Measurements from ENCODE around the gene ATXN10. TPM values are rescaled to one million over a fixed set of nuclear protein-coding genes. Genes with fewer than 3 reads are reported as not detected.

The ATXN10 gene
- total RNA-seq, 6 donors from 2014 or later = 90.2 to 137 (median 110) TPM

DNA sequence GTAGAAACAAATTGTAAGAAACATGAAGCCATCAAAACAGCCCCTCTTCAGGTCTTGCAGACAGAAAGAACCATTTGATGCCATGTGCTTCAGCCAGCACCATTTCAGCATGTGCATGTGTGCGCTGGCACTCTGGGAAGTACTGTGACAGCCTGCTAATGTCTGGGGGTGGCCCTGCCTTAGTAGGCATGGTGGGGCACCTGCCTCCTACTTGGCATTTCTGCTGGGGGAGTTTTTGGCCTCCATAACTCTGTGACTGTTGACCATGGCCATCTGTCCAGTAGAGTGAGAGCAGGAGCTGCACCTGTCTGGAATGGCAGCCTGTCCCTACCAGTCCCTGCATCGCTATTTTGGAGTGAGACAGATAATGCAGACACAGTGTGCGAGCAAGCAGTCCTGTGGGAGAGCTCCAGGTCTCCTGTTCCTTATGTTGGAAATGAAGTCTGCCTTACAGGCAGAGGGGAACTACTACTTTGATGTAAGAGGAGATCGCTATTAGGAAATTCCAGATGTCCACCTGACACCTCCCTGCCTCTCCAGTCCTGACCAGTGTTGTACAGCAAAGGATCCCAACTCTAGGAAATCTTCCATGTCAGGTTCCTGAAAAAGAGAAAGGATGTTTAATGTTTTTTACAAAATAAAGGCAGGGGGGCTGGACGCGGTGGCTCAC, 102.5 kb downstream of the ATXN10 start:
- Histone ChIP-seq H3K9me3 (no peaks in the 10 kb centered on the region), H3K27ac (no peak overlapping the region), H3K4me3 (no peak overlapping the region), H3K27me3 (no peaks in the 10 kb centered on the region), H3K36me3 (peaks cover 0 to 5% (median 0%) of the 10 kb centered on the region in 4 donors), H3K4me1 (peaks cover 0 to 3% (median 0%) of the 10 kb centered on the region in 4 donors)
- ATAC-seq (ENCODE audit: low FRiP score in 2 of 2) (no peak), DNase-seq (no peak)
- TF ChIP-seq EP300 (IDR thresholded peaks at IDR 0.05) (no peak), POLR2A (IDR thresholded peaks at IDR 0.05) (no peak), POLR2AphosphoS5 (IDR thresholded peaks at IDR 0.05) (no peak), CTCF (IDR thresholded peaks at IDR 0.05) (no peak)
- 98% methylated on average over 6 of the region's 6 CpGs for WGBS, 2 donors

DNA sequence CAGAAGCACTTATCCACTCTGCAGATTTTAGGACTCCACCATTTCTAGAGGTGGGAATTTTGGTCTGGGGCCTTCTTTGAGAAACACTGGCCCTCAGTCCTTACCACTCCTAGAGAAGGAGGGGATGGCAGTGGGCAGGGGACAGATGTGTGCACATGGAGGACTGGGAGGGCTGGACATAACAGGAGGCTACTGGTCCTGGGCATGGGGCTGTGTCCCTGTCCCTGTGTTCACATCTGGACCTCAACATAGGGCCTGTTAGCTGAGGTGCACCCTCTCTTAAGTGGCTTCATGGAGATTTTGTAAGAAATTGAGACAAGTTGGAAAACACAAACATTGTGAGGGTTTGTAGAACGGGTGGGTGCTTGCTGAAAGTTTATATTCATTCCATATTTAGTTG, 103.4 kb downstream of the ATXN10 start:
- WGBS, 2 donors = 62 to 69% methylated on average over 1 of the region's 1 CpG
- no peak for ATAC-seq (ENCODE audit: low FRiP score in 2 of 2)
- no peak for TF ChIP-seq POLR2A (IDR thresholded peaks at IDR 0.05)
- TF ChIP-seq EP300 (IDR thresholded peaks at IDR 0.05) = no peak
- no peak for TF ChIP-seq POLR2AphosphoS5 (IDR thresholded peaks at IDR 0.05)
- no peak for TF ChIP-seq CTCF (IDR thresholded peaks at IDR 0.05)

DNA sequence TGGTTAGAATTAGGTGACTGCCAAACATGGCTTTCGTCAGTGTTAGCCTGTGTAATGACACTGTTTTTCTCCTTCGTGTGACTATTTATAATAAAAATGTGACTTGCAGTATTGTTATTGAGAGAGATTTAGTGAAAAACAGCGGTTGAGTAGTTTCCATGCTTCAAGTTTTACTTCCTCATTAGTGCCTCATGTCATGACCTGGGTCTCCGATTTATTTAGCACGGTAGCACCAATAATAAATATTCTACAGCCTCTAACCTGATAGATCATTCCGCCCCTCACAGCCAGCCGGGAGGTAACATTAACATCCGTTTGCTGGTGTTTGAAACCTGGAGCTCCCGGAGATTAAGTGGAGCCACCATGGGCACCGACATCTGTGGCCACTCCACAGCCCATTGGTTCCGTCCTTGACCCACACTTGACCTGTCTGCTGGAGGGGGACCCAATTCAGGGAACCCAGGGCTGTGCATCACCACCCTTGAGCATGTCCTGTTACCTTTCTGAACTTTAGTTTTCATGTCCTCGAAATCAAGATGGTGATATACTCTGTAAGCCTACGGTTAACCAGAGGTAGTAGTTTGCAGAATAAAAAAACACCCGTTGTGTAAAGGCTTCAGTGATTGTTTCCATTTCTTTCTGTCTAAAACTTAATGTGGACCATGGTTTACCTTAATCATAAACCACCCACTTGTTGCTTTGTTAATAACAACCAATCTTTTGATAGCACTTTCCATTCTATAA, 104.1 kb downstream of the ATXN10 start:
- H3K36me3 ChIP-seq = peaks cover 0 to 2% (median 0%) of the 10 kb centered on the region in 4 donors
- TF ChIP-seq CTCF (IDR thresholded peaks at IDR 0.05) (no peak), EP300 (IDR thresholded peaks at IDR 0.05) (no peak), POLR2AphosphoS5 (IDR thresholded peaks at IDR 0.05) (no peak), POLR2A (IDR thresholded peaks at IDR 0.05) (no peak)
- no peak for DNase-seq
- no peaks in the 10 kb centered on the region for H3K27me3 ChIP-seq
- no peak for ATAC-seq (ENCODE audit: low FRiP score in 2 of 2)
- no peaks in the 10 kb centered on the region for H3K9me3 ChIP-seq
- 87 to 90% methylated on average over 14 of the region's 14 CpGs for WGBS, 2 donors
- H3K4me1 ChIP-seq = peaks cover 0 to 3% (median 0%) of the 10 kb centered on the region in 4 donors
- no peak overlapping the region for H3K27ac ChIP-seq
- H3K4me3 ChIP-seq = no peak overlapping the region

More for the DNA sequence above, 103.4 kb downstream of the ATXN10 start:
- Histone ChIP-seq H3K4me3 (no peak overlapping the region), H3K36me3 (peaks cover 0 to 5% (median 0%) of the 10 kb centered on the region in 4 donors), H3K9me3 (no peaks in the 10 kb centered on the region), H3K27ac (no peak overlapping the region), H3K4me1 (peaks cover 0 to 3% (median 0%) of the 10 kb centered on the region in 4 donors), H3K27me3 (no peaks in the 10 kb centered on the region)
- no peak for DNase-seq

GRCh38 chr22:45776313-45776585, 104.6 kb downstream of the ATXN10 start:
- no peak for DNase-seq
- TF ChIP-seq CTCF (IDR thresholded peaks at IDR 0.05) (no peak), POLR2A (IDR thresholded peaks at IDR 0.05) (no peak), EP300 (IDR thresholded peaks at IDR 0.05) (no peak), POLR2AphosphoS5 (IDR thresholded peaks at IDR 0.05) (no peak)
- H3K27ac ChIP-seq = no peak overlapping the region
- WGBS, 2 donors = 95 to 98% methylated on average over 2 of the region's 2 CpGs
- H3K4me3 ChIP-seq = no peak overlapping the region
- no peaks in the 10 kb centered on the region for H3K9me3 ChIP-seq
- peaks cover 0 to 3% (median 0%) of the 10 kb centered on the region in 4 donors for H3K4me1 ChIP-seq
- no peaks in the 10 kb centered on the region for H3K36me3 ChIP-seq
- no peak for ATAC-seq (ENCODE audit: low FRiP score in 2 of 2)
- H3K27me3 ChIP-seq = no peaks in the 10 kb centered on the region
